Fibroblast of skin of scalp (primary cell): ENCODE data around the gene ACIN1. TPM values are rescaled to one million over a fixed set of nuclear protein-coding genes. Genes with fewer than 3 reads are reported as not detected.
A peak's percentile ranks its signal among the peaks of the same experiment; 100 is the strongest.

ENCODE experiments used
- DNase-seq: peaks from one replicate; pipeline ENCODE4 v3.0.0-alpha.2; 2013
- polyA plus RNA-seq, 2 experiments: library from polyadenylated mRNA; unstranded; fragments of 120-200 nt; gene quantifications; one replicate each; pipeline ENCODE4 v1.2.1, GENCODE V29; 2013; ENCODE audit not compliant: insufficient read length in 2 of 2

Gene ACIN1
- 115 TPM for polyA plus RNA-seq (2013, experiment 1 of 2; ENCODE audit: insufficient read length)
- 119 TPM for polyA plus RNA-seq (2013, experiment 2 of 2; ENCODE audit: insufficient read length)

- peak; percentile 90 for DNase-seq
These were observed at the start of gene ACIN1 for GRCh38 chr14:23094666-23095195. Gene ACIN1 (minus strand): TSS chr14:23095136. CDS start chr14:23095112, 24 bp downstream.

DNA sequence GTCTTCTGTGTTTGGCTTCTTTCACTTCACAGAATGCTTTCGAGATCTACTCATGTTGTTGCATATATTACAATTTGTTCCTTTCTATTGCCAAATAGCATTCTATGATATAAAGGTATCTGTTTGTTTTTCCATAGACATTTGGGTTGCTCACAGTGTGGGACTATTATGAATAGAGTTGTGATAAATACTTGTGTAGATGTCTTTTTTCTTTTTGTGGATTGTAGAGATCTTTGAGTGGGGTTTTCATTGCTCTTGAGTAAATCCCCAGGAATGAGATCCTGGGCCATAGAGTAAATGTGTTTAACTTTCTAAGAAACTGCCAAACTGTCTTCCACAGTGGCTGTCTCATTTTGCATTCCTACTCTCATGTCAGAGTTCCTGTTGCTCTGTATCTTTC, 49.0 kb upstream of the ACIN1 start:
- no peak for DNase-seq

GRCh38 chr14:23142826-23143225, 47.9 kb upstream of the ACIN1 start:
- no peak for DNase-seq

GRCh38 chr14:23141706-23142444, 46.9 kb upstream of the ACIN1 start:
- peak; percentile 23 for DNase-seq

DNA sequence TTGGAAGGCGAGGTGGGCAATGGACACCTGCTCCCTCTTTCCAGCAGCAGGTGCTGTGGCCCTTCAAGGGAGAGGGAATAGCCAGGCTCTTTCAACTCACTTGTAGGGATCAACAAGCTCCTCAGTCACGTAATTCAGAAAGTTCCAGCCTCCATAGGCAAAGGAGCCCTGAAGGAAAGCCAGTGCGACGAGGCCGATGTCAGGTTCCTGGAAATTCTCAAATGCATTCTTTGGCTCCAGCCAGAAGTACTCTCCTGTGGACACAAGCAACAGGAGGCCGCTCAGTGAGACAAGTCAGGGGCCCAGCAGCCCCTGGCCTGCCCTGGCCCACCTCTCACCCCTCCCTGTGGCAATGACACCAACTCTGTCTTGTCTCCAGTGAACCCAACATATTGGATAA, 45.4 kb upstream of the ACIN1 start:
- DNase-seq = no peak

- DNase-seq = no peak
These were observed 44.9 kb upstream of the ACIN1 start for GRCh38 chr14:23139874-23140273.

DNA sequence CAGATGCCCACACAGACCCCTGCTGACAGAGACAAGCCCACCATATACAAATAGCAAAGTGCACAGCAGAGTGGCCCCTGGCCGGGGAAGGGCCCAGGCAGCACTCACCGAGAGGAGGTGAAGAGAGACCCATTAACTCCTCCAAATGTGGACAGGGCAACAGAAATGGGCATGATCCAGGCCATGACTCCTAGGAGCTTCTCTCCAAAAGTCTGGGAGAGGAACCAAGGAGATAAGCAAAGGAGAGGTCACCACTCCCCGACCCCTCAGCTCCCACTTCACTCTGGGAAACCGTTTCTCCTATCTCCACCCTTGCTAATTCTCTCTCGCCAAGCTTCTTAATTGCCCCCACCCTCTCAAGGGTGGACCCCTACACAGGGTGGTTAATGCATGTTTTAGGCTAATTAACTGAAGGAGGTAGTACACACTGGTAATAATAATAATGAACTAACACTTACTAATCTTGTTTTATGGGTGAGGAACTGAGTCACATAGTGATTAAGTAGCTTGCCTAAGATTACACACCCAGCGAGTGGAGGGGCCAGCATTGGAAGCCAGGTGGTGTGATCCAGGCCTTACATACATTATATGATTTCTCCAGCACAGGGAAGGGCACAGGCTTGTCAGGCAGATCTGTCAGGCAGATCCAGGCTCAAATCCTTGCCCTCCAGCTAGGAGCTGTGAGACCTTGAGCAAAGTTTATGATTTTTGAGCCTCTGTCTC, 43.0 kb upstream of the ACIN1 start:
- no peak for DNase-seq

DNA sequence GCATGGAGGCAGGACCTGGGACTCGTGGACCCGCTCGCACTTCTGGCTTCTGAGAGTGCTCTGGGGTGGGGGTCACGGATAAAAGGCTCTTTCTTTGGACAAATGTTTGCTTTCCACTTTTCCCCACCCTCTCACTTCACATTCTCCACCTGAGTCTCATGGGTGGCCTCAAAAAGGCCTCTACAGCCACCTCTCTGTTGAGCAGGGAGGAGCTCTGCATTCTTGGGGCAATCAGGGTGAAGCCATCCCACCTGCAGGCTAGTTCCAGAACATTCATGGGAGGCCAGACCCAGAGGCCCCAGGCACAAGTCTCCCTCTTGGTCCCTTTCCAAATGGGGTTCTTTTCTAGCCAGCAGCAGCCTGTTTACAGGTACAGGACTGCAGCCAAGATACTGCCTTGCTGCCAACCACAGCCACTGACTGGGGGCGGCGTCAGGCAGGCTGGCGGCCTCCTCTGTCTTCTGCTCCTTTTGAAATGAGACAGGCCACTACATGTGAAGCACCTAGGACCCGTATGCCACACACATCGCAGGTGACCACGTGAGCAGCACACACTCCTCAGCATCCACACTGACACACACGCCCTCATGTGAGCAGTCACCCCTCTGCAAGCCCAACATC, 42.4 kb upstream of the ACIN1 start:
- no peak for DNase-seq

DNA sequence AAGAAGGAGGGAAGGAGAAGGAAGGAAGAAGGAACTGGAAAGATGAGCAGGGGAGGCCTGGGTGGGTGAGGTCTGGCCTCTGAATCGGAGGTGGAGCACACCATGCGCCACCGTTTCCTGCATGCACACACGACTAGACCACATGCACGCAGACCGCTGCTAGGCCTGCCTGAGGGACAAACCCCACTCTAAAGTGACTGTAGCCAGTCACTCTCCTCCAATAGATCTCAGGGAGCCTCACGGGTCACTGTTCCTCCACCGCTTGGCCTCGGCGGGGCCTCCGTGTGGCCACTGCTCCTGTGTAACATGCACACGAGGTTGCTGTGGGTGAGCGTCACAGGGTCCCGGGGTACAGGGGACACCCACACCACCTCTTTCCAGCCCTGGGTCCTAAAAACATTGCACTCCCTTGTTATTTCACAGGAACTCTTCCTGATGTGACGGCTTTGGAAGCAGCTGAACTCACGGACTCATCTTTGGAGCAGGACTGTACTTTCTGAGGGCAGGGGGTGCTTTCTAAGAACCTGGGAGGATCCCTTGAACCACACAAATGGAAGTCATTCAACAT, 41.7 kb upstream of the ACIN1 start:
- DNase-seq = no peak

GRCh38 chr14:23132970-23133369, 38.0 kb upstream of the ACIN1 start:
- DNase-seq = no peak

- DNase-seq = no peak
These were observed 36.5 kb upstream of the ACIN1 start for GRCh38 chr14:23131482-23131881.

DNA sequence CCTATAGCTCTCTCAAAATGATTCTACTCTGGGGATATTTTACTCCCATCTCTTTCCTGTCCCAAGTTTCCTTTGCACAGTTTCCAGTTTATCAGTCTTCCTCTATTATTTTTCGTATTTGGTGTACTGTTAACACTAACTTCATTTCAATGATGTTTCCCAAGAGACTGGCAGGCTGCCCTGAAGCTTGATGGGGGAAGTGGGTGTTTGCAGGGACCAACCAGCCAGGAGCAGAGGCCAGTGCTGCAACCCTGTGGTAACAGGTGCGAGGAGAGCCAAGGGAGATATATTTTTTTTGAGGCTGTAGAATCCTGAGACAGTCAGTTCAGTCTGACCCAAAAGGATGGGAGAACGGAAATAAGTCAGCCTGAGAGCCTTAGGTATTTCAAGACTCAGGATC, 35.9 kb upstream of the ACIN1 start:
- DNase-seq = no peak

DNA sequence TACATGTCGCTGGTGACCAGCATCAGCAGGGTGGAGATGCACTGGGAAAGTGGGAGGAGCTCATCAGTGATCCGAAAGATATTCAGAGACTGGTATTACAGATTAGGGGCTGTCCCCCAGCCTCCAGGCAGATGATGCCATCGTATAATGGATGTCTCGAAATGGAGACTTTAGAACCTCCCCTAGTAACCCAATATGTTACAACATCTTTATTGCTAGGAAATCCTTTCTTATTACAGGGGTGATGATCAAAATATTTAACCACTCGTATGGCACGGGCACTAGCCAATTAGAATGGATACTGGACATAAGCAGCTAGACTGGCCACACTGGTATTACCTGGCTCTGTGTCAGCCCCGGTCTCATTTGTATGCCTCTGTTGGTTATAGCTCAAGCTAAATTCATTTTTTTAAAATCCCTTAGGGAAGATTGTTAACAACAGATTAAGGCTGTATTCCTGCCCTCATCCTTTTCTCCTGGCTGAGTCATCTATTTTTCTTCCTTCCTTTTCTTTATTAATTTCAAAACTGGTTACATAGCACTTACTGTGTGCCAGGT, 34.9 kb upstream of the ACIN1 start:
- no peak for DNase-seq

GRCh38 chr14:23128969-23129758, 34.2 kb upstream of the ACIN1 start:
- no peak for DNase-seq

GRCh38 chr14:23127861-23128260, 32.9 kb upstream of the ACIN1 start:
- DNase-seq = no peak

DNA sequence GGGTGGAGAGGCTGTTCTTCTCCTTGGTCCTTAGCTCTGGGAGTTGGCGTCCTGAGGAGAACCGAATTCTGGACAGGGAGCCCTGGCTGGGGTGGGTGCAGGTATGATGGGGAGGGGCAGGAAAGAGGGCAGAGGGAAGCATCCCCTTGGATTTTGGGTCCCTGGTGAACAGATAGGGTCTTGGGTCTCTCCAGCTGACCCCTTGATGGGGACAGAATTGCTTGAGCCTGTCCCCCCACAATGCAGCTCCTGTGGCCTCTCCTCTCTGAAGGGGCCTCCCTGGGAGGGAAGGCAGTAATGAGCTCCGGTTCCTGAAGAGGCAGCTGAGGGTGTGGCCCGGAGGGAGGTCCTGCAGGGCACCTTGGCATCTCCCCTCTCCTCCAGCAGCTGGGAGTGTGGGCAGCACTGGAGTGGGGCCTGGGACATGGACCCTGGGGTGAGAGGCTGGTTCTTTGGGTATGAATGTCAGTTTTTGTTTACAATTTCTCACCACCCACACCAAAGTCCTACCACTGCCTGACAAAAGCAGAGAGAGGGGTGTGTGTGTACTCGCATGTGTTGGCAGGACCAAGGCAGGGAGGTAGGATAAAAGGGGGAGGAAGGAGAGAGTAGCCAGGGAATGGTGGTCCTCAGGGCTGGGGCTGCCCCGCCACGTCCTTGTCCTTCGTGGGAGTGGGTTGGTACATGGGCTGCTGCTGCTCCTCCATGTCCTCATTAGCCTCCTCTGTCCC, 31.8 kb upstream of the ACIN1 start:
- DNase-seq = no peak

DNA sequence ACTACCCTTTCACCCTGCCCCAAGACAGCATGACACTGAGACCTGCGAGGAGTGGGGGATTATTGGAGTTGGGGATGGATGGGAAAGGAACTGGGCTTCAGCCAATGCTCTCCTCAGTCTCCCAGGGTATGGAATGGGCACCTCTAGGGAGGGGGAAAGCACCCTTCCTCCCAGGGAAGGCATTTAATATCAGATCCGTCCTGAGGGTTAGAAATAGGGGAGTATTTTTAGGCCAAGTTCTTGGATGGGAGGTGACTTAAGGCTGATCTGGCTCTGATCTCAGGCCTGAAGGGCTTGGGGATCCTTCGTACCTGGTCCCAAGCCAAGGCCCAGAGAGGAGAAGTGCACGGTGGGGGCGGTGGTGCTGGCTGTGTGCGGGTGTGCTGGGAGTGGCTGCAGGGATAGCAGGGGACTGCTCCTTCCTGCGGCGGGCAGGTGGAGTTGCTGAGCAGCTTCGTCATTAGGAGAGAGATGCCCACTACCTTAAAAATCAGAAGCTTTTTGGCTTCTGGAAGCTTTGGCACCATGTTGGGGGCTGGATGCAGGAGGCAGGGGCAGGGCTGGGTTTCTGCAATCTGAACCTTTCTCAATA, 31.1 kb upstream of the ACIN1 start:
- DNase-seq = no peak

GRCh38 chr14:23125011-23125410, 30.1 kb upstream of the ACIN1 start:
- DNase-seq = no peak

GRCh38 chr14:23124337-23124954, 29.5 kb upstream of the ACIN1 start:
- no peak for DNase-seq

GRCh38 chr14:23123419-23123818, 28.5 kb upstream of the ACIN1 start:
- peak; percentile 28 for DNase-seq
